AG08396 (cell line): ENCODE measurements around the gene BCO1.

Source experiments
- DNase-seq: peaks from one replicate; pipeline ENCODE4 v3.0.0; 2012; ENCODE audit warnings: low spot score, mixed read lengths

BCO1 gene

DNA sequence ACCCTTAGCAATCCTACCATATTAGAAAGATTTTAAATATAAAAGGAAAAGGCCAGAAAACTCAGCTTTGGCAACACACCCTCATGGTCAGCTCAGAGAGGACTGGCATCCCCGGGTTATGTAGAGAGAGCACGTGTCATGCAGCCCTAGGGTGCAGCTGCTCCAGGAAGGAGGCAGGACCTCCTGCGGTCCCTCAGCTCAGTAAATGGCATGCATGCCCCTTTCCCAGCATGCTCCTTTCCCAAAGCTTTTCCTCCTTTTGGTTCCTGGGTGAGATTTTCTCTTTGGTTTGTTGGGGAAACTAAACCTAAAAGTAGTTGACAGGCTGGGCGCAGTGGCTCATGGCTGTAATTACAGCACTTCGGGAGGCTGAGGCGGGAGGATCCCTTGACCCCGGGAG is 80.2 kb downstream of the BCO1 start:
- DNase-seq, result no peak

DNA sequence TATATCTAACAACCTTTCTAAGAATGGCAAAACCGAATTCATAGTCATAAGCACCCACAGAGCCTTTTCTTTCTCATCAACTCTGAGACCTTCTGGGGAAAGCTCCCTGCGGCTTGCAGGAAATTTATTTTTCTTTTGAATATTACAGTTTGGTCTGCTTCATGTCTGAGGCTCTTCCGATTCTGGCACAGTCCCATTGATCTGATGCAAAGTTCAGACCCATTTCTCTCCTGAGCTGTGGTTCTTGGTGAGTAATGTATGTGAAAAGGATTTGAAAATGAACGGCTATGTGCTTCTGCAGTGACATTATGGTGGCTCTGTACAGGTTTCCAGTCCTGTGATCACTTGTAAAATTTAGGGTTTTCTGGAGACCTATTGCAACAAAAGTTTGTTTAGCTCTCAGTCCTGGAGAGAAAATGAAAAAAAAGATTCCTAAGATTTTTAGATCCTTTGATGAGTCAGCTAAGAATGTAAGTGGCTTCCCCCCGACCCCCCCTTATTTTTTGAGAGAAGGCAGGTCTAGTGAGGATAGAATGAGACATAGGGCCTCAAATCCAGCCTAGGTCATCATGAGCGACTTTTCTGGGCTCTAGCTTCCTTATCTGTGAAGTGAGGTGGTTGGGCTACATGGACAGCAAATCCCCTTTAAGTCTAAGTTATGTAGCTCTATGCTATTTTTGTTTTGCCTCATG is 80.9 kb downstream of the BCO1 start:
- peak; percentile 30 for DNase-seq

DNA sequence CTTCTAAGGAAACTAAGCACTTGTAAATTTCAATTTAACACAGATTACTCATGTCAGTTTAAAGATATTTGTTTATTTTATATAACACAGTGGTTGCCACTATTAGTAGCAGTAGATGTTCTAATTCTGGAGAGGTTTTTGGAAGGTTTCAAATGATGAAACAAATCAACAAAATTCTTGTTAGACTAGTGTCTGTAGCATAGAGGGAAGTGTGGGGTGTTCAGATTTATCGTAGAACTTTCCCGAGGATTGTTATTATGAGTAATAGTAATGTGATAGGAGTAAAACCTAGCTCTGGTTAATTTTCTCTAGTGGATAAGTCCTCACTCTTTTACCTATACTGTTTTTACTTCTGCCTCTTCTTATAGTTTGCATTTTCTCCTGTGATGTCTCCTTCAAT is 82.5 kb downstream of the BCO1 start:
- DNase-seq, result no peak

DNA sequence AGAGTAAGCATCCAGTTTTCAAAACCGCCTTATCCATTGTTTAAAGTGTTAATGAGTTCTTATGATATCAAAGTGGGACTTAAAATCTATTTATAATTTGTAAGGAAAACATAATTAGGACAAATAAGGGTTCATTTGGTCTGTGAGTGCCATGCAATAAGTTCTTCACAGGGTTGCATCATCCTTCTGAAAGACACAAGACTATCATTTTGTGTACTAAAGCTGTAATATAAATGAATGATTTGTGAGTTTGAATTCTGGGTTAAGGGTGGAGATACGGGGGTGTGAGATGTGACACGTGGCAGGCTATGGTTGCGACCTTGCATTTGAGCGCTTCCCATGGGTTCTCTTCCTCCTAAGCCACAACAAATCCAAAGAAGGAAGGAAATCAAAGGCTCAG is 83.0 kb downstream of the BCO1 start:
- no peak for DNase-seq

DNA sequence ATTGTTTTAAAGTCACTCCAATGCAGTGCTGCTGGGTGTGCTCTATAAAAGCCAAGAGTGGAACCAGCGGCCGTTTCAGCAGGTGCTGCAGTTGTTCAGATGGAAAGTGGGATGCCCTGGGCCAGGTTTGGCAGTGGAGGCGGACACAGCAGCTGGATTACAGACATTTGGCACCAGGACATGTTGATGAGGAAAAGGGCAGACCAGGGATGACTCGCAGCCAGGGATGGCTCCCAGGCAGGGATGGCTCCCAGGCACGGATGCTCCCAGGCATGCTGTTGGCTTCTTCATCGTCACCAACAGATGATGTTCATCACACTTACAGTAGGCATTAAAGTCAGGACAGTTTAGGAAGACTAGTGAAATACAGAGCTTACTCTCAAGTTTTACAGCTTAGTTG is 86.3 kb downstream of the BCO1 start:
- no peak for DNase-seq

DNA sequence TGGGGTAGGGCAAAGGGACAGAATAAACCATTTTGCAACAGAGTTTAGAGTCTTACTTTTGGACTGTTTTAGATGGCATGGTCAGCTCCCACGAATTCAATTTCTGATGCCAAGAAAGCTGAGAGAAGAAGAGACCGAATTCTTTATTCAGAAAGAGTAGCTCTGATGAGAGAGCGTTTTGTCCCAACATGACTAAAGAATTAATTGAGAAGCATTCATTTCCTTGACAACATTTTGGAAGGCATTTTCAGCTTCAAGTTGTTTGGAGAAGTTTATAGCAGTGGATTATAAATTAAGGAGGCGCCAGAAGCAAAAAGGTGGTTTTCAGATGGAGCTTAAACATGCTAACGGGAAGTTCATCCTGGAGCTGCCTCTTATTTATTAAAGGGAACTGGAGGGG is 88.5 kb downstream of the BCO1 start:
- DNase-seq, result no peak

DNA sequence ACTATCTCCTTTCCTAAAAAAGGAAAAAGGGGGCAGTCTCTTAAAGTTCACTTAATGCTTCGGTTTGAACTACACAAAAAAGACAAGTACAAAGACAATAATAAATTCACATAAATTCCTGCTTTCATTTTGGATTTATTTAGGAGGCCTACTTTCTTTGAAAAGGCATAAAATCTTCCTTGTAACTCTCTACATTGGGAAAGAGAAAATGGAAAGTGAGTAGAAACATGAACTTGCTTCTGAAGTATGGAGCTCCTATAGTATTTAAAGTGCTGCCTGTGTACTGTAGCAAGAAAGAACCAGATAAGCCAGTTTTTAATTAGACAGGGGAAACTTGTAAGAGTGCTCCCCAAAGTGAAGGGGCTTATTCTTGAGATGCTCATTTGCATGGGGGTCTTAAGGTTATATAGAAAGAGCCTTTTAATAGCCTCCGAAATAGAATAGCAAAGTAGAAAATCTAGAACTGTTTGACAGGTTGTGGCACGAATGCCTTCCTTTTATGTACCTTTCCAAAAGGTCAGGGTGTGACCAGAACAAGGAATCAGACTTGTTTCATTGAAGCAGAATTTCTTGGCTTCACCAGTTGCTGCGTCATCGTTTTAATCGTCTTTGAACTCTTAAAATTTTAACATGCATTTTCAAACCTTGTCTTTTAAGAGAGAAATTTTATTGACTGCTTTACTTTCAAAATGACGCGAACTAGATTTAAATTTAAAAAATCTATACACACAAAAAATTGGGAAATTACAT is 89.1 kb downstream of the BCO1 start:
- no peak for DNase-seq

DNA sequence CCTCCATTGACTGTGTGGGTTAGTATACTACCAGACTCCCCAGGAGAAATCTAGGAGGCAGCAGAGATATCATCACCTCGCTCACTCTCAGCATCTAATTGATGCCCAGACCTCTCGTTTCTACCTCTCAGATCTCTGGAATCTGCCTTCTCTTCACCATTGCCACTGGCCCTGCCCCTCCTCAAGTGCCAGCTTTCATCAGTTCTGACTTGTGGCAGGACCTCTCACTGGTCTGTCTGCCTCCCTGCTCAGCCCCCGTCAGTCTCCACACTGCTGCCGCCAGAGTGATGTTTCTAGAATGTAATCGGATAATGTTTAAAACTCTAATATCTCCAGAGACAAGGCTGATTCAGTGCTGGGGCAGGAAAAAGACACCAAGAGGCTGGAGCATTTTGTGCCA is 91.5 kb downstream of the BCO1 start:
- no peak for DNase-seq

DNA sequence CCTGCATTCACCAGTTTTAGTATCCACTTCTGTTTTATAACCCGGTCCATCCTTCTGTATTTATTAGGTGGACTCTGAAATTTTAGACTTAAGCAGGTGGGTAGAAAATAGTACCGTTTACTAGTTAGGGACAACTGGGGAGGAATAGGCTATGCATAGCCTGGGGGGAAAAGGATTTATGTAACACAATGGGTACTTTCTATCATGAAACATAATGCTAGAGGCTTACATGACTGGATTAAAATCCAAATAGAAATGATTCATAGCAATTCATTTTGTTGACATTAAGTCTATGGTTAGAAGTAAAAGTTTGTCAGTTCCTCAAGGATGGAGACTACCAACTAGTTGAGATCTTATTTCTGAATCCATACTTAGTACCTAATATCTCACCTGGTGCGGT is 94.9 kb downstream of the BCO1 start:
- no peak for DNase-seq

DNA sequence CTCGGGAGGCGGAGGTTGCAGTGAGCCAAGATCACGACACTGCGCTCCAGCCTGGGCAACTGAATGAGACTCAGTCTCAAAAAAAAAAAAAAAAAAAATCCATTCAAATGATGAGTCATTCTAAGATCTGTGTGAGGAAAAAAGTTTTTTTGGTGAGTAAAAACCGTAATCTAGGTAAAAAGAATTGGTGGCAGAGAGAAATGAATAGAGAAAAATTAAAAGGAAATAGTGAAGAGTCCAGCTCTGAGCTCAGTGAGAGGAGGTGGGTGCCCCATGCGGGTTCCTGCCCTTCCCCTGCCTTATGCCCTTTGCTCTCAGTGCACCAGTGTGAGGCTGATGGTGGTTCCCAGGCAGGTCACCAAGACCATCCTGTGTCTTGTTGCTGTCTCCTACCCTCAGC is 97.2 kb downstream of the BCO1 start:
- DNase-seq, result no peak

DNA sequence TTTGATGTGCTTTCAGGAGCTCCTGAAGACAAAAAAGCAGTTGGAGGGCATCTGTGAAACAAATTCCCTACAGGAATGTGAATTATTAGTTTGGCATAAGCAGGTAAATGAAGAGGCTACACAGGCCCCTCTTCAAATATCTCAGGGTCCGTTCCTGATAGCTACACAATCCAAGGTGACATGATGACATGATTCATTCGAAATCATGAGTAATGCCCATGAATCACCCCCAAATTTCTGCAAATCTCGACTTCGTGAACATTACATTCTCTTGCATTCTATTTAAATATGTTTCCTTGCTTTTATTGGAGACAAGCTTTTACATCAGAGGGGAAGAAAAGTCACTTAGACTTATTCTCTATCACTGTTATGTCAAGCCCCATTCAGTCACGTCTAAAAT is 98.6 kb downstream of the BCO1 start:
- no peak for DNase-seq
